NCI-H510A (cell line): ENCODE data around the gene UAP1L1.
"Not testable (repeated sequence)": the region's sequence is repeated elsewhere in the genome, so short reads cannot be mapped to it uniquely, and the experiment has no call there.

Experiments used
- DNase-seq: peaks from one replicate; lab custom pipeline; 2025; lab: John Stamatoyannopoulos, UW

UAP1L1 gene

GRCh38 chr9:137057545-137057944 lies 19.8 kb upstream of the UAP1L1 start:
- peak; percentile 57 for DNase-seq

GRCh38 chr9:137058521-137059234 lies 18.6 kb upstream of the UAP1L1 start:
- no peak for DNase-seq

DNA sequence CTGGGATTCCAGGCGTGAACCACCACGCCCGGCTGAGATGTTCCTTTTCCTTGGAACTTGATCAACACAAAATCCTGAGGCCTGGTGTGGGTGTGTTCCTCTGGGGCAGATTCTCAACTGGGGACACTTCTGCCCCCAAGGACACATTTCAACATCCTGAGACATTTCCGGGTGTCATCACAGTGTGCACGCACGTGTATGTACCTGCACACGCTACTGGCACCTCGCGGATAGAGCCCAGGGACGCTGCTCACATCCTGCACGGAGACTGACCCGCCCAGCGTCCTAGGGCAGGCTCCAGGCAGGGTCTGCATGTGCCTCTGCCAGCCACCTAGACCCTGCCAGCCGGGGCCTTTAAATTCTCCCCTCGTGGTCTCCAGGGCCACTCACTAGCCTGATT lies 14.9 kb upstream of the UAP1L1 start:
- DNase-seq, result no peak

DNA sequence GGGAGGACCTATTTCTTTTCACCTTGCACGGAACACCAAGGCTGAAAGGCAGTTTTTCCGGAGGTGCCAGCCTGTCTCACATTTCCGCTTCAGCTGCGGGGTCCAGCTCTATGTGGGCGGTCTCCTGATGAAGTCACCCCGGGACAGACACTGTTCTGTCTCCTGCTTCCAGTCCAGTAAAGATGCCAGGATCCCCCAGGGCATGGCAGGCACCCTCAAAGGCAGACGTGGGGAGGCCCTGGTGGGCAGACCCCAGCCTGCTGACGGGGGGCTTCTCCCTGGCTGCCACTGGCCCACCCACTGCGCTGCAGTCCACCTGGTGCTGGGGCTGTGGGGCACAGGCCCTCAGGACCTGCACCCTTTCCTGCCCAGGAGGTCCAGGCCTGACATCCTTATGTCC lies 14.5 kb upstream of the UAP1L1 start:
- not testable (repeated sequence) for DNase-seq

- no peak for DNase-seq
These were observed 13.8 kb upstream of the UAP1L1 start for GRCh38 chr9:137063311-137064026.

DNA sequence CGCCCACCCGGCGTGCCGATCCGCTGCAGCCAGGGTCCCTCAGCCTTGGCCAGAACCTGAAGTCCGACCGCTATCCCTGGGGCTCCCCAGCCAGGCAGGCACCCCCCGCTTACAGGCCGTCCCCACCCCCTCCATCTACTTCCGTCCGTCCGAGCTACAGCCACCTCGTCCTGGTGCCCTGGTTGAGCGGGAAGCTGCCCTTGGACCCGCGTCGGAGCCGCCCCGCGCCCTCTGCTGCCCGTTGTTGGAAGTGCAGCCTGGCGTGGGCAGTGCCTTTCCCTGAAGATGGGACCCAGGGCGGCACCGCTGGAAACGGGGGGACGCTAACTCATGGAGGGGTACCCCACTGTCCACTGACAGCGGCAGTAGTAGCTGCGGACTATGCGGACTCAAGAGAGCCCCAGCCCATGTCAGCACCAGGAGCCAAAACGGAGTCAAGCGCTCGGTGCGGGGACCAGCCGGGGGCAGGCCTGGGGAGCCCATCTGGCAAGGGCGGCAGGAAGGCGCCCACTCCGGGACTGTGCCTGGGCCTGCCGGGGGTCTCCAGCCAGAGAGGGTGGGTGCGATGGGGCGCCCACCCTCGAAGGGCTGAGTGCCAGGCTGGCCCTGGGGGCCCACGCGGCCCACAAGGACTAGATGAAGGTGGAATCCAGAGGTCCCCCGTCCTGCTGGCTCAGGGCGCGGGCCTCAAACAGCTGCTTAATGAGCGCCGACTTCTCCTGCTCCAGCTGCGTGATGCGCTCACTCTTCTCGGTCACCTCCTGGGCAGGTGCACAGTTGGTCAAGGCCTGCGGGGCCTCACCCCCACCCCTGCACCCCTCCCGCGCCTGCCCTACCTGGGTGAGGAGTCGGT lies 13.1 kb upstream of the UAP1L1 start:
- no peak for DNase-seq

DNA sequence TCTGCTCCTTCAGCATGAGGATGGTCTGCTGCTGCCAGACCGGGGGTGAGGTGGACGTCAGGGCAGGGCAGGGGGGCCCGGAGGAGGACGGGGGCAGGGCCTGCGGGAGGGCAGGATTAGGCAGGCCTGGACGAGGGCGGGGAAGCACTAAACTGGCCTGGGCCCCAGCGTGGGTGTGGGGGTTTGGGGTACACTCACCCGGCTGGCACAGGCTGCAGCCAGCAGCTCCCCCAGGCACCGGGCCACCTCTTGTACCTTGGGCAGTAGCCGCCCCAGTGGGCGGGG lies 12.5 kb upstream of the UAP1L1 start:
- DNase-seq, result no peak

DNA sequence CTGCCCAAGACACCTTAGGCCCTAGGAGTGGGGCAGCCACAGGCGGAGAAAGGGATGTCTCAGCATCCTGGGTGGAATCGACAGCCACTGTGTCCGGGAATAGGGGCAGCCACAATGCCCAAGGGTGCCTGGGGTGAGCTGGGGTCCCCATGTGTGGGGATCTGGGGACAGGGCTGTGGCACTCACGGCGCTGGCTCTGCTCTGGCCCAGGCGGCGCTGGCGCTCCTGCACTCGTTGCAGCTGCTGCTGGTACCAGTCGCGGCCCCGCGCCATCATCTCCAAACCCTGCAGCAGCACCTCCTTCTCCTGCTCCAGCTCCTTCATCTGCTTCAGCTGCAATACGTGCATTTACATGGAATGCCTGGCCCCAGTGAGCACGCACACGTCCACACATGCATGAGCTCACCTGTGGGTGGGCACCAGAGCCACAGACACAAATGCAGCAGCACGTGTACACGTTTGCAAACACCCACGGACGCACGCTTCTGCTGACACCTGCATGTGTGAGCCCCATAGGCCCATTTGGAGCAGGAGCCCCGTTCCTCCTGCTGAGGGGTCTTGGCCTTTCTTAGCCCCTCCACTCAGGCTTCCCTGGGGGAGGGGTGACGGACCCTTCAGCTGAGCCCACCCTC lies 11.9 kb upstream of the UAP1L1 start:
- DNase-seq, result no peak

DNA sequence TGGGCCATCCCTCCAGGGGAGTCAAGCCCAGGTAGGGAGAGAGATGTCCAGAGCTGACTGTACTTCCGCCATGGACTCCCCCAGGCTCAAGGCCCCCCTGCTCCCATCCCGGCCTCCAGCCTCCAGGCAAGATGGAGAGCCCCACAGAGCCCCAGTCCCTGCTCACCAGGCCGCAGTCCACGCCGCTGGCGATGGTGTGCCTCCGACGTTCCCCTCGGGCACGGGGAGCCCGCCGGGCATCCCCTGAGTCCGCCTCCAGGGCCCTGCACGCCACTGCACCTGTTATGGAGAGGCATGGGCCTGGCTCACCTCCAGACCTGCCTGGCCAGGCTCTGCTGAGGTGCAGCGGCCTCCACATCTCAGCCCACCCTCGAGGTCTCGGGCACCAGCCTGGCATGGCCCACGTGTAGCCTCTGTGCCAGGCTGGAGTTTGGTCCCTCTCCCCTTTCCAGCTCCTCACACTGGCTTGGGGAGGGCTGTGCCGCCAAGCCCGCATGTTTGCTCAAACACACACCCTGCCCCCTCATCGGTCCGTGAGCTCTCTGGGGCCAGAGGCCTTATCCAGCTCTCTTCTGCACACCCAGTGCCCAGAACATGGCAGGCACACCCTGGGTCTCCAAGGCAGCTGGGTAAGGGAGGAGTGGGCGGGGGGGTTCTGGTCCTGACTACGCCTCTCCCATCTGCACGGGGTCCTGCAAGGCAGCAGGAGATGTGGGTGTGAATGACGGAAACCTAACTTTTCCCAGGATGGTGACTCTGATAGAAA lies 11.0 kb upstream of the UAP1L1 start:
- DNase-seq, result no peak

DNA sequence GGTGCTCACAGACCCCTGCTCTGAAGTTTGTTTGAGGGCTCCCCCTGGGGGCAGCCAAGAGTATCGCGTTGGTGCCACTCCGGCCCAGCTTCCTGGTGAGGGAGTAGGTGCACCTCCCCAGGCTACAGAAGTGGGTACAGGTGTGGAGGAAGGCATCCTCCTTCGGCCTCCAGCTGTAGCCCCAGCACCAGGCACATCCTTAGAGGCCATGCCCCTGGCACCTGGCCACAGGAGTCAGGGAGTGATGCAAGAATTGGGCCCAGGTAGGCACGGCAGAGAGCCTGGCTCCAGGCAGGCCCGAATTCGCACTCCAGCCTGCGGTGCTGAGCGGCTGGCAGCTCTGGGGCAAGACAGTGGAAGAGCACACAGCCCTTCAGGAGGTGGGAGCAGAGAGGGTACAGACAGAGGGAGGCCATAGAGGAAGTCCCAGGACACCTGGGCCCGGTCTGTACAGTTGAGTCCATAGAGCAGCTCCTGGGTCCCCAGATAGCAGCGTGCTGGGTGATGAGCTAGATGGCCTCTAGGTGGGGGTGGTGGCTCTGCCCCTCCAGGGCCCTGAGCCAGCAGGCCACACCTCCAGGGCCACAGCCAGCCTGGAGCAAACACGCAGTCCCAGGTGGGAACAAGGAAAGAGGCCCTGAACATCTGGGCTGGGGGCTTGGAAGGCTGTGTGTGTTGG lies 9.3 kb upstream of the UAP1L1 start:
- peak; percentile 55 for DNase-seq

- no peak for DNase-seq
These were observed 8.5 kb upstream of the UAP1L1 start for GRCh38 chr9:137068539-137069507.

DNA sequence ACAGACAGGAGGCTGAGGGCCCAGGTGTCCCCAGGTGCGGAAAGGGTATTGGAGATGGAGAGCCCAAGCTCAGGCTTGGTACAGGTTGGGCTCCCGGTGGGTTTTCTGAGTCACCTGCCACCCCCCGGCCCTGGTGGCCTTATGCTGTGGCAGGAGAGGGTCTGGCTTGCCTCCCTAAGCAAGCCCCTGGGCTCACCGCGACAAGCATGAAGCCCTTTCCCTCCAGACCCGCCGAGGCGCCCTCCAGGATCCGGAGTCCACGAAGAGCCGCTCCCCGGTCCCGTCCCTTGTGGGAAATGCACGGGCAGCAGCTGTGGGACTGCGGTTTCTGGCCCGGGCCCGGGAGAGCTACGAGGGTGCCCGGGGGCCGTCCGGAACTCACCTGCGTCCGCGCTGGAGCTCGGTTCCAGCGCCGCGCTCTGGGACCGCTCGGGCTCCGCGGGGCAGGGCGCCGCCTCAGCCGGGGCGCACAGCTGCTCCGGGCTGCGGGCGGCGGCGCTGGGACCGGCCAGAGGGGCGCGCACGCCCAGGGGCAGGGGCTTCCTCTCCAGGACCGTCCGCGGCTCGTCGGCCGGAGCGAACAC lies 7.7 kb upstream of the UAP1L1 start:
- no peak for DNase-seq

- peak; percentile 93 for DNase-seq
These were observed 7.0 kb upstream of the UAP1L1 start, which contains the start of gene SAPCD2 for GRCh38 chr9:137070201-137070905. TSS of gene SAPCD2 (minus strand) at chr9:137070557. CDS start at chr9:137070460, 97 bp downstream.

GRCh38 chr9:137070906-137071275 lies 6.4 kb upstream of the UAP1L1 start:
- no peak for DNase-seq

- no peak for DNase-seq
These were observed 6.0 kb upstream of the UAP1L1 start for GRCh38 chr9:137071282-137071681.

- no peak for DNase-seq
These were observed 3.3 kb upstream of the UAP1L1 start for GRCh38 chr9:137073992-137074399.

DNA sequence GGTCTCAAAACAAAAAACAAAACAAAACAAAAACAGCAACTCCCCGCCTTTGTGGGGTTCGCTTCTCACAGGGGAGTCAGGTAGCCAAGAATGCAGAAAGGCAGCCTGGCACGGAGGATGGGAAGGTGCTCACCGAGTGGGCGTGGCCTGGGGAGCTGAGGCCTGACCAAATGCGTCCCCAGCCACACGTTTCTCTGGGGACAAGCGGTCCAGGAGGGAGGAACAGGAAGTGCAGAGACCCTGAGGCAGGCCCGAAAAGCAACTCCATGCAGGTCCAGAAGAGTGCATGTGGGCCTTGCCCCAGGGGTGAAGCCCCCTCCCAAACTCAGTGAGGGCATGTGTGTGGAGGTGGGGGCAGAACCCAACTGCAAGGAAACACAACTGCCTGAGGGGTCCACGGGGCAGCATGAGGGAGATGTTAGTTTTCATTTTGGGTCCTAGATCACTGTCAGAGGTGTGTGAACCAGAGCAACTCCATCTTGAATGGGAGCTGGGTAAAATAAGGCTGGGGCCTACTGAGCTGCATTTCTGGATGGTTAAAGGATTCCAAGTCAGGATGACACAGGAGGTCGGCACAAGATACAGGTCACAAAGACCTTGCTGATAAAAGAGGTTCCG lies 2.6 kb upstream of the UAP1L1 start:
- no peak for DNase-seq

- no peak for DNase-seq
These were observed 2.0 kb upstream of the UAP1L1 start for GRCh38 chr9:137075275-137075775.
